Measurements from ENCODE around the gene ACKR2.

The ACKR2 gene, protein sequence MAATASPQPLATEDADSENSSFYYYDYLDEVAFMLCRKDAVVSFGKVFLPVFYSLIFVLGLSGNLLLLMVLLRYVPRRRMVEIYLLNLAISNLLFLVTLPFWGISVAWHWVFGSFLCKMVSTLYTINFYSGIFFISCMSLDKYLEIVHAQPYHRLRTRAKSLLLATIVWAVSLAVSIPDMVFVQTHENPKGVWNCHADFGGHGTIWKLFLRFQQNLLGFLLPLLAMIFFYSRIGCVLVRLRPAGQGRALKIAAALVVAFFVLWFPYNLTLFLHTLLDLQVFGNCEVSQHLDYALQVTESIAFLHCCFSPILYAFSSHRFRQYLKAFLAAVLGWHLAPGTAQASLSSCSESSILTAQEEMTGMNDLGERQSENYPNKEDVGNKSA

DNA sequence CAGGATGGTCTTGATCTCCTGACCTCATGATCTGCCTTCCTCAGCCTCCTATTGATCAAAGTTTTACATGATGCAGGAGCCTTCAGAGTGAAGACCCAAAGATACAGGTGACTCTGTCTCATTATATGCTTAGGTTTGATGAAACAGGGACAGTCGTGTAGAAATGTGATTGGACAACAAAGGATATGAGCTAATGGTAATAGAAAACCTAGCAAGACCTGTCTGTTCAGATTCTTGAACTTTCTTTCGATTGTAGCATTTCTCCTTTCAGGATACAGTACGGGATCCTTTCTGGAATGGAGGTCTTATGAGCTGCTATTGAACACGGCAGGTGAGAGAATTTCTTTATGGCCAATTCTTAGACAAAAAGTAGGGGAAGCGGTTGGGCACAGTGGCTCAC lies at the start of gene ACKR2:
Gene ACKR2, plus strand, starts transcription at position 244 of the 400 bp plus-strand sequence. CDS start 55,058 bp downstream, outside the sequence.
- DNase-seq: no peak

GRCh38 chr3:42762046-42762724 lies 47.1 kb upstream of the ACKR2 start:
- no peak for DNase-seq

DNA sequence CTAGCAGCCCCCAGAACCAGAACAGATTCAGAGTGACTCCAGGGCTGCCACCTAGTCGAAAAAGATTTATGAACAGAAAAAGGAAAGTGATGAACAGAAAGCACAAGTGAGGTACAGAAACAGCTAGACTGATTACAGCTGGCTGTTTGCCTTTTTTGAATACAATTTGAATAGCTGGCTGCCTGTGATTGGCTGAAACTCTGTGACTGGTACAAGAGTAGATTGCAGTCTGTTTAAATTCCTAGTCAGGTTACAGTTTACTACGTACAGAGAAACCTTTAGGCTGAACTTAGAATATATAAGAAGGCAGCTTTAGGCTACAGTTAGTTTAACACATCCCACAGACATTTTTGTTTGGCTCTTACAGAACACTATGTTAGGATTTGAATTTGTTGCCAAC lies 46.2 kb upstream of the ACKR2 start:
- DNase-seq: peak; percentile 21

DNA sequence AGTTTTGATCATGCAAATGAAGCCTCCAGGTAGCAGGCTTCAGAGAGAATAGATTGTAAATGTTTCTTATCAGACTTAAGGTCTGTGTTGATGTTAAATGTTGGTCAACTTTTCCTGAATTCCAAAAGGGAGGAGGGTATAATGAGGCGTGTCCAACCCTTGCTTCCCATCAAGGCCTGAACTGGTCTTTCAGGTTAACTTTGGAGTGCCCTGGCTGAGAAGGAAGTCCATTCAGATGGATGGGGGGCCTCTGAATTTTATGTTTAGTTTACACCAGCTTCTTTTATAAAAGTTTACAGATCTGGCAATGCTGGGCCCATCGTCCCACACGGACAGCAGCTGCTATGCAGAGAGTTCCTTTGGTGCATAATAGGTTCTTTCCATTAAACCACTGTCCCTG lies 45.1 kb upstream of the ACKR2 start:
- no peak for DNase-seq

DNA sequence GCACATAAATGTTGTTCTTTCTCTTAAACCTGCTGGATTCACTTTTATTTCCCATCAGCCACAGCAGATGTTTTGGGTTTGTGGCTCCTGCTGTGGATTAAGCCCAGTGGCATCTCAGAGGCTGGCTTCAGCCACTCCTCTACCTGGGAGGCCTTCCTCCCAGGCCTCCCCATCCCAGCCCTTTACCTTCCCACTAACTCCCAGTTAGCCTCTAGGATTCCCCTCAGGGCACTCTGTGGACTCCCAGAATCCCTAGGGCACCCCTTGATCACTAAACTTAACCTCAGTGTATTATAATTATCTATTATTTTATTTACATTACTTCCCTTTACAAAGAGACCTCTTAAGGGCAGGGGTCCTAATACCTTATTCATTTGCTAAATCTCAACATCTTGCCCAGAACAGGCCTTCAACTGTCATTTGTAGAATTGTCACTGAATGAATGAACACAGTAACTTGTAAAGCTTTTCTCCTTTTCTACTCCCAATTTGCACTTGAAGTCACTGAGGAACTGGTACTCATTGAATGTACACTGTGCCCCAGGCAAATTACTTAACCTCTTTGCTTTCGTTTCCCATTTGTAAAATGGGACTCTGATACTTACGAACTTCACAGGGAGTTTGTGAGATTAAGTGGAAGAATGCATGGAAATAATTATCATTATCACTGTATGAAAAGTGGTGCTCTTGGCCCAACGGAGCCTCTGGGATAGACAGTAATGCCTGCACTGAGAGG lies 44.5 kb upstream of the ACKR2 start:
- no peak for DNase-seq

DNA sequence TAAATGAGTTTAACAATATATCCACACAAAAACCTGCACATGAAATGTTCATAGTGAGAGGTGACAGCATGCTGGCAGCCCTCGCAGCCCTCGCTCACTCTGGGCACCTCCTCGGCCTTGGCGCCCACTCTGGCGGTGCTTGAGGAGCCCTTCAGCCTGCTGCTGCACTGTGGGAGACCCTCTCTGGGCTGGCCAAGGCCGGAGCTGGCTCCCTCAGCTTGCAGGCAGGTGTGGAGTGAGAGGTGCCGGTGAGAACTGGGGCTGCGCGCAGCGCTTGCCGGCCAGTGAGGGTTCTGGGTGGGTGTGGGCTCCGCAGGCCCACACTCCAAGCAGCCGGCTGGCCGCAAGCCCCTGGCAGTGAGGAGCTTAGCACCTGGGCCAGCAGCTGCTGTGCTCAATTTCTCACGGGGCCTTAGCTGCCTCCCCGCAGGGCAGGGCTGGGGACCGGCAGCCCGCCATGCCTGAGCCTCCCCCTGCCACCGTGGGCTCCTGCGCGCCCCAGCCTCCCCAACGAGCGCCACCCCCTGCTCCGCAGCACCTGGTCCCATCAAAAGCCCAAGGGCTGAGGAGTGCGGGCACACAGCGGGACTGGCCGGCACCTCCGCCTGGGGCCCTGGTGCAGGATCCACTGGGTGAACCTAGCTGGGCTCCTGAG lies 39.6 kb upstream of the ACKR2 start:
- DNase-seq: no peak

DNA sequence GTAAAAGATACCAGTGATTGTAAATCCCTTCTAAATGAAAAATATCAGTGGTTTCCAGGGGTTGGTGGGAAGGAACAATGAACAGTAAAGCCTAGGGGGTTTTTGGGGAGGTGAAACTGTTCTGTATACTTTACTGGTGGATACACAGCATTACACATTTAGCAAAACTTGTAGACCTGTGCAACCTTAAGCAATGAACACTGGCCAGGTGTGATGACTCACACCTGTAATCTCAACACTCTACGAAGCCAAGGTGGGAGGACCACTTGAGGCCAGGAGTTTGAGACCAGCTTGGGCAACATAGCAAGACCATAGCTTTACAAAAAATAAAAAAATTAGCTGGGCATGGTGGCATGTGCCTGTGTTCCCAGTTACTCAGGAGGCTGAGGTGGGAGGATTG lies 38.0 kb upstream of the ACKR2 start:
- DNase-seq: no peak

DNA sequence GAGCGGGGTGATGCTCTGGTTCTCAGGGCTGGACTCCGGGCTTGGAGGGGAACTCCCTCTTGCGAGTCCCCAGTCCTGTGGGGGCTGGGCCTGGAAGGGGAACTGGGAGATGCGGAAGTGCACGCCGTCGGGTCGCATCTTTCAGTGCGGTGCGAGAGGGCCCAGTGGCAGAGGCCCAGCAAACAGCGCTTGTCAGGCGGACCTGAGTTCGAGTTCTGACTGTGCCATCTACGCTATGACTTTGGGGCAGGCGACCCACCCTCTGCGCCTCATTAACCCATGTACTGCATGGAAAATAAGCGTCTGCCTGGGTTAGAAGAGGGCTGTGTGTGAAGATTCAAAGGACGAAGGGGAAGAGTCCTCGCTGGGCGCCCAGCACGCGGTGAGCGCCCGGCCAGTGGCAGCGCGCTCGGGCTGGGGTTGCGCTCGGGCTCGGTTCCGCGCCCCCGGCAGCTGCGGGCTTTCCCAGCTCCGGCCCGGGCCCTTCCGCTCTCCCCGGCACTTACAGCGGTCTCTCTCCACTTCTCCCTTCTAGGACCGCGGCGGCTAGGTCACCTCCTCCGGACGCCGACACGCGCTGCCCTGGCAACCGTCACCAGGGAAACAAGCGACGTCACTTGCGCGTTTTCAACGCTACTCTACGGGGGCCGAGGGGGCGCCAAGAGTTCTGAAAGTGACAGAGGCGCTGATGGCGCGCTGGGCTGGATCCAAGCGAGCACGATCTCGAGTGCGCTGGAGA lies 36.4 kb upstream of the ACKR2 start, which contains the start of gene CCDC13:
Gene CCDC13, minus strand, starts transcription at position 584 of the 739 bp plus-strand sequence. CDS start 14,908 bp downstream, outside the sequence.
- DNase-seq: peak; percentile 88

DNA sequence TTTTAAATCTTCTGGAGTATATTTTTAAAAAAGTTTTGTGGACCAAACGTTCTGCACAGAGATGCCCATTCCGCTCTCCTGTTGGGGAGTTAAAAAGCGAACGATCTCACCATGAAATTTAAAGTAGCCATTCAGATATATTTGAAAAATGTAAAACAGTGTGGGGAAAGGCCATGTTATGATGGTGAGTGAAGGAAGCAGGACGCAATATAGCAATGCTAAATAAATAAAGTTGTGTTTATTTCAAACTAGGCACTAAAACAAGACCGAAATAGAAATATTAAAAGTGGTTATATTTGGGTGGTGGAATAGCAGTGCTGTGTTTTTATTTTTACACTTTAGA lies 35.9 kb upstream of the ACKR2 start:
- DNase-seq: no peak

DNA sequence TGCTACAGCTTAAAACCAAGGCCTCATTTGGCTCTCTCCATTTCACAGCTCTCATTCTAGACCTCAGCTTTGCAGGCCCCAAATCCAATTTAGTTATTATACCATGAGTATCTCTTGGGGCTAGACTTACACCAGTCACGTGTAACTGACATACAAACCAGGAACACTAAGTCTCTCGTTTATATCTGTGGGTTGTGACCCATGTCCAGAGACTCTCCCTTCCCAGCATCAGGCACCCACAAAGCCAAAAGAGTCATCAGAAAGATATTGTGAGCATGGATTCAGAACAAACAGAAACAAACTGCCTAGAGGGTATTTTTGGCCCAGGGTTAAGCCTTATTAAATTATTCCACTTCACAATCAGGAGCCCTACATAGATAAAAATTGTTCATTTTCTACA lies 30.6 kb upstream of the ACKR2 start:
- DNase-seq: no peak

DNA sequence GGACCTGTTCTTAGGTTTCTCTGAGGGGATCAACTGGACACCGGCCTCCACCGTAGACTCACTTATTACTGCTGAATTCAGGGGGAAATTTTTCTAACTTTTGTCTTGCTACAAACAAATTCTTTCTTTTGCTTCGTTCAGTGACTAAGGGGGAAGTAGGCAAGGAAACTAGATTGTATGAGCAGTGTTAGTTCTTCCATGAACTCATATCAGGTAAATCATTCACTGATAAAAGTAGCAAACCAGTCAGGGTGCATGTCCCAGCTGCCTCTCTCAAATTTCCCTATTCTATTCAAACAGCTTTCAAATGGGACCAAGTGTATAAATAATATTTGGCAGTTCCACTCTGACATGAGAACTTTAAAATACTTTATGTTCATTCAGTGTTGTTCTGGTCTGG lies 28.8 kb upstream of the ACKR2 start:
- no peak for DNase-seq

DNA sequence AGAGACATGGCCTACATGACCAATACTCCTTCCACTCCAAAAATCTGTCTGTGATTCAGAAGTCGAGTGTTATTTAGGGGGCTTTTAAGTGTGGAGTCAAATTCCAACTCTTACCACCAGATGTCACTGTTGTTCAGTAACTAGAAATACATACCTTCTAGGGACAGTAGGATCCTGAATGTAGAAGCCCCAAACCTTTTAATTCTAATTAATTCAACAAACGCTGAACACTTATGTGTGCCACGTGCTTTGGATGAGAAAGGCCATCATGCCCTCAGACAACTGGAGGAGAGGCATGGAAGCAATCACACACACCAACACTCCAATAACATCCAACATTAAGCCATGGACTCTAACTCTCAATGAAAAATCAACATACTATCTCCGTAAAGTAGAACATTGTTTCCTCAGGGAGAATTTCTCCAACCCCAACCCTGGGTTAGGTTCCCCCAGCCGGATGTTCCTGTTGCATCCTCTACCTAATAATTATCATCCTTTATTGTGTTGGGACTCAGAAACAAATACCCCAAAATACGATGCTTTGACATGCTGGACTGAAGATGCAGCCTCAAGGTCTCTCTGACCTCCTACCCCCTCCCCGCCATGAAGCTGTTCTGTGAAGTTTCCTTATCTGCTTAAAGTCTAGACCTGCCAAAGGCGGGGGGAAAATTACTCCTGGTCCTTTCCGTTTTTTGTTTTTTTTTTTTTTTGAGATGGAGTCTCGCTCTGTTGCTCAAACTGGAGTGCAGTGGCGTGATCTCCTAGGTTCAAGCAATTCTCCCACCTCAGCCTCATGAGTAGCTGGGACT lies 28.1 kb upstream of the ACKR2 start:
- peak; percentile 62 for DNase-seq

GRCh38 chr3:42786212-42786611 lies 23.0 kb upstream of the ACKR2 start:
- no peak for DNase-seq

- DNase-seq: no peak
Observed at GRCh38 chr3:42786631-42787030, 22.6 kb upstream of the ACKR2 start.

- DNase-seq: no peak
Observed at GRCh38 chr3:42790714-42791229, 18.5 kb upstream of the ACKR2 start.

DNA sequence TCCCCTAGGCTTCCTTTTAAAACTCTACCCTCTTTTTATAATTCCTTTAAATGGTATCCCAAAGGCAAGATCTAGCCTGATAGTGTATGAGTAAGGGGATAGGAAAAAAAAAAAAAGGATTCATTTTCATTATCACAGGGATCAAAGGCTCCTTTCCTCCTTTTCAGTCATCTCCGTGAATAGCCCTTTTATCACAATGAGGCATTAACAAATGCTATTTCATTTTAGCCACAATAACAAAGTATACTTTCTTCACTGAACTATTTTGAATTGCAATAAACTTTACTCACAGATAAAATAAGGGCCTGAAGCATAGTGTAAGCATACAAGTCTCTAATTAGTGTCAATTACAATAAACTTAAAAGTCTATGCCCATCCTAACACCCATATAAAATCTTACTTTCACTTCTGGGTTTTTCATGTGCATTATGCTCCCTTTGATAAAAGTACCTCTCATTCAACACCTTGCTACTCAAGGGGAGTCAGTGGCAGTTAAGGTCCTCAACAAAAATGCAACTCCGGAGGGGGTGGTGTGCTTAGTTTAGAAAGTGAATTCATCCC lies 13.5 kb upstream of the ACKR2 start:
- no peak for DNase-seq

DNA sequence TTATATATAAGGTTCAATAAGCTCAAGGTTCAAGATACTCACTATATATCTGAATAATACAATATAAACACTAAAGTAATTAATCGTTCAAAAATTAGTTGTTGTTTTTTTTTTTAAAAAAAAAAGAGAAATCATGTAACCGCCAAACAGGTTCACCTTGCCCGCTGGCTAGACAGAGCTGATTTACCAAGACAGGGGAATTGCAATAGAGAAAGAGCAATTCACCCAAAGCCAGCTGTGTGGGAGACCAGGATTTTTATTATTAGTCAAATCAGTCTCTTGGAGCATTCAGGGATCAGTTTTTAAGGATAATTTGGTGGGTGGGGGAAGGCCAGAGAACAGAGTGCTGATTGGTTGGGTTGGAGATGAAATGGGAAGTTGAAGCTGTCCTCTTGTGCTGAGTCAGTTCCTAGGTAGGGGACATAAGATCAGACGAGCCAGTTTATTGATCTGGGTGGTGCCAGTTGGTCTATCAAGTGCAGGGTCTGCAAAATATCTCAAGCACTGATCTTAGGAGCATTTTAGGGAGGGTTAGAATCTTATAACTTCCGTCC lies 12.8 kb upstream of the ACKR2 start:
- no peak for DNase-seq

DNA sequence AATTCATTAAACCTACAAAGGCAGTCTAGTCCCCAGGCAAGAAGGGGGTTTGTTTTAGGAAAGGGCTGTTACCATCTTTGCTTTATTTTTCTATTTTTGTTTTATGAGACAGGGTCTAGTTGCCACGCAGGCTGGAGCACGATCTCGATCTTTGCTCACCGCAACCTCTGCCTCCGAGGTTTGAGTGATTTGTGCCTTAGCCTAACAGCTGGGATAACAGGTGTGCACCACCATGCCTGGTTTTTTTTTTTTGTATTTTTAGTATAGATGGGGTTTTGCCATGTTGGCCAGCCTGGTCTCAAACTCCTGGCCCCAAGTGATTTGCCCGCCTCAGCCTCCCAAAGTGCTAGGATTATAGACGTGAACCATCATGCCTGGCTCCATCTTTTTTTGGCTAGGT lies 9.9 kb upstream of the ACKR2 start:
- DNase-seq: no peak

DNA sequence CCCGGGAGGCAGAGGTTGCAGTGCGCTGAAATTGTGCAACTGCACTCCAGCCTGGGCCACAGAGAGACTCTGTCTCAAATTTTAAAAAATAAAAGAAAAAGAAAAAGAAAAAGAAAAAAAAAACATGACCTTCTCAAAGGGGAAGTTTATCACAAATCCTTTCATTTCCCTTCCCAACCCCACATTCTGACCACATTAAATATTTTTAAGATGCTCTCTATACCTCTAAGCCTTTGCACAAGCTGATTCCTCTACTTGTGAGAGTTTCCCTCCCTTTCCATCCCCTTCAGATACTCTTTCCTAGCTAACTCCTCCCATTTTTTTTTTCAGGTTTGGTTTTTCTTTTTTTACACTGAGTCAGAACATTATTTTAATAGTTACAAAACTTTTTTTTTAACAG lies 9.0 kb upstream of the ACKR2 start:
- no peak for DNase-seq

GRCh38 chr3:42801048-42801620 lies 8.1 kb upstream of the ACKR2 start:
- DNase-seq: no peak
